T-helper 2 cell treated with Interferon-gamma antibody and Interleukin-4, amounts not matched to agents 5 μg/mL and 100 μg/mL, for 36 hours (primary cell): ENCODE data around the gene CDK19.
A peak's percentile ranks its signal among the peaks of the same experiment; 100 is the strongest.
"Not testable (repeated sequence)": the region's sequence is repeated elsewhere in the genome, so short reads cannot be mapped to it uniquely, and the experiment has no call there.

Experiments used
- DNase-seq: peaks from one replicate; pipeline ENCODE4 v3.0.0; 2021; ENCODE audit warnings: low spot score
- H3K27ac Mint-ChIP-seq: one replicate; pipeline ENCODE4 v1.8.0; 2021; ENCODE audit warnings: mild to moderate bottlenecking, mixed read lengths
- H3K27me3 Mint-ChIP-seq: one replicate; pipeline ENCODE4 v1.8.0; 2021; ENCODE audit warnings: low read depth, mixed read lengths
- H3K36me3 Mint-ChIP-seq: one replicate; pipeline ENCODE4 v1.8.0; 2021; ENCODE audit warnings: low read depth, mixed read lengths
- H3K4me1 Mint-ChIP-seq: one replicate; pipeline ENCODE4 v1.8.0; 2021; ENCODE audit warnings: low read depth, mixed read lengths
- H3K4me3 Mint-ChIP-seq: one replicate; pipeline ENCODE4 v1.8.0; 2022; ENCODE audit warnings: mild to moderate bottlenecking, moderate library complexity, mixed read lengths
- H3K9me3 Mint-ChIP-seq: one replicate; pipeline ENCODE4 v1.8.0; 2021; ENCODE audit warnings: mixed read lengths

CDK19 gene

GRCh38 chr6:110617057-110617456 is 198.2 kb downstream of the CDK19 start:
- Mint-ChIP-seq H3K4me1 (peaks cover 12% of the 10 kb centered on the region), H3K36me3 (peaks cover 37% of the 10 kb centered on the region), H3K4me3 (no peak overlapping the region), H3K9me3 (no peaks in the 10 kb centered on the region), H3K27me3 (no peaks in the 10 kb centered on the region), H3K27ac (no peak overlapping the region)
- DNase-seq, result no peak

GRCh38 chr6:110615722-110616121 is 199.5 kb downstream of the CDK19 start:
- Mint-ChIP-seq H3K36me3 (peaks cover 37% of the 10 kb centered on the region), H3K9me3 (no peaks in the 10 kb centered on the region), H3K4me3 (no peak overlapping the region), H3K4me1 (peaks cover 12% of the 10 kb centered on the region), H3K27ac (no peak overlapping the region), H3K27me3 (no peaks in the 10 kb centered on the region)
- no peak for DNase-seq

- Mint-ChIP-seq H3K4me1 (peaks cover 11% of the 10 kb centered on the region), H3K4me3 (no peak overlapping the region), H3K9me3 (no peaks in the 10 kb centered on the region), H3K27me3 (no peaks in the 10 kb centered on the region), H3K27ac (no peak overlapping the region), H3K36me3 (peaks cover 36% of the 10 kb centered on the region)
- DNase-seq, result no peak
Observed at GRCh38 chr6:110614586-110614985, 200.7 kb downstream of the CDK19 start.

- H3K4me3 Mint-ChIP-seq, result no peak overlapping the region
- no peak overlapping the region for H3K27ac Mint-ChIP-seq
- peaks cover 8% of the 10 kb centered on the region for H3K4me1 Mint-ChIP-seq
- no peaks in the 10 kb centered on the region for H3K27me3 Mint-ChIP-seq
- no peaks in the 10 kb centered on the region for H3K9me3 Mint-ChIP-seq
- peaks cover 37% of the 10 kb centered on the region for H3K36me3 Mint-ChIP-seq
- no peak for DNase-seq
Observed at GRCh38 chr6:110614106-110614505, 201.2 kb downstream of the CDK19 start.

- no peak overlapping the region for H3K4me3 Mint-ChIP-seq
- no peaks in the 10 kb centered on the region for H3K27me3 Mint-ChIP-seq
- H3K36me3 Mint-ChIP-seq, result peaks cover 33% of the 10 kb centered on the region
- no peak for DNase-seq
- no peak overlapping the region for H3K27ac Mint-ChIP-seq
- peaks cover 8% of the 10 kb centered on the region for H3K4me1 Mint-ChIP-seq
- no peaks in the 10 kb centered on the region for H3K9me3 Mint-ChIP-seq
Observed at GRCh38 chr6:110613356-110613755, 201.9 kb downstream of the CDK19 start.

GRCh38 chr6:110612298-110612697 is 203.0 kb downstream of the CDK19 start:
- H3K4me3 Mint-ChIP-seq, result no peak overlapping the region
- no peaks in the 10 kb centered on the region for H3K9me3 Mint-ChIP-seq
- H3K4me1 Mint-ChIP-seq, result peaks cover 6% of the 10 kb centered on the region
- peaks cover 28% of the 10 kb centered on the region for H3K36me3 Mint-ChIP-seq
- DNase-seq, result no peak
- H3K27me3 Mint-ChIP-seq, result no peaks in the 10 kb centered on the region
- H3K27ac Mint-ChIP-seq, result no peak overlapping the region

- Mint-ChIP-seq H3K9me3 (no peaks in the 10 kb centered on the region), H3K4me3 (no peak overlapping the region), H3K27me3 (no peaks in the 10 kb centered on the region), H3K4me1 (no peaks in the 10 kb centered on the region), H3K27ac (no peak overlapping the region), H3K36me3 (peaks cover 16% of the 10 kb centered on the region)
- DNase-seq, result no peak
Observed at GRCh38 chr6:110609101-110609500, 206.2 kb downstream of the CDK19 start.

- Mint-ChIP-seq H3K4me3 (no peak overlapping the region), H3K9me3 (no peaks in the 10 kb centered on the region), H3K4me1 (no peaks in the 10 kb centered on the region), H3K27ac (no peak overlapping the region), H3K36me3 (peaks cover 13% of the 10 kb centered on the region), H3K27me3 (no peaks in the 10 kb centered on the region)
- no peak for DNase-seq
Observed at GRCh38 chr6:110608151-110608550, 207.1 kb downstream of the CDK19 start.

GRCh38 chr6:110606151-110606550 is 209.1 kb downstream of the CDK19 start:
- Mint-ChIP-seq H3K27me3 (no peaks in the 10 kb centered on the region), H3K9me3 (no peaks in the 10 kb centered on the region), H3K27ac (no peak overlapping the region), H3K4me1 (no peaks in the 10 kb centered on the region), H3K36me3 (peaks cover 7% of the 10 kb centered on the region), H3K4me3 (no peak overlapping the region)
- DNase-seq, result no peak

- not testable (repeated sequence) for H3K27me3 Mint-ChIP-seq, H3K4me3 Mint-ChIP-seq, H3K36me3 Mint-ChIP-seq
Observed at GRCh38 chr6:110600640-110601039, 214.6 kb downstream of the CDK19 start.

GRCh38 chr6:110597761-110598160 is 217.5 kb downstream of the CDK19 start:
- Mint-ChIP-seq H3K4me1 (peaks cover 7% of the 10 kb centered on the region), H3K36me3 (peaks cover 15% of the 10 kb centered on the region), H3K27me3 (no peaks in the 10 kb centered on the region), H3K27ac (no peak overlapping the region), H3K9me3 (peaks cover 13% of the 10 kb centered on the region), H3K4me3 (no peak overlapping the region)
- DNase-seq, result no peak

More at GRCh38 chr6:110600640-110601039, 214.6 kb downstream of the CDK19 start:
- not testable (repeated sequence) for DNase-seq, H3K4me1 Mint-ChIP-seq, H3K27ac Mint-ChIP-seq, H3K9me3 Mint-ChIP-seq

- Mint-ChIP-seq H3K36me3 (peaks cover 15% of the 10 kb centered on the region), H3K9me3 (peaks cover 13% of the 10 kb centered on the region)
Observed at GRCh38 chr6:110596354-110596753, 218.9 kb downstream of the CDK19 start.

GRCh38 chr6:110595112-110595511 is 220.2 kb downstream of the CDK19 start:
- Mint-ChIP-seq H3K4me3 (no peak overlapping the region), H3K27me3 (no peaks in the 10 kb centered on the region), H3K9me3 (peaks cover 13% of the 10 kb centered on the region), H3K4me1 (peaks cover 32% of the 10 kb centered on the region), H3K36me3 (peaks cover 11% of the 10 kb centered on the region), H3K27ac (no peak overlapping the region)
- DNase-seq, result no peak

More at GRCh38 chr6:110596354-110596753, 218.9 kb downstream of the CDK19 start:
- peaks cover 20% of the 10 kb centered on the region for H3K4me1 Mint-ChIP-seq
- no peak overlapping the region for H3K27ac Mint-ChIP-seq
- DNase-seq, result no peak
- no peak overlapping the region for H3K4me3 Mint-ChIP-seq
- H3K27me3 Mint-ChIP-seq, result no peaks in the 10 kb centered on the region

- DNase-seq, result no peak
- Mint-ChIP-seq H3K9me3 (peaks cover 13% of the 10 kb centered on the region), H3K27me3 (no peaks in the 10 kb centered on the region), H3K36me3 (peaks cover 6% of the 10 kb centered on the region), H3K4me3 (no peak overlapping the region), H3K27ac (no peak overlapping the region), H3K4me1 (peaks cover 35% of the 10 kb centered on the region)
Observed at GRCh38 chr6:110593637-110594036, 221.6 kb downstream of the CDK19 start.

GRCh38 chr6:110592765-110593164 is 222.5 kb downstream of the CDK19 start:
- no peak for DNase-seq
- Mint-ChIP-seq H3K36me3 (peaks cover 6% of the 10 kb centered on the region), H3K27me3 (no peaks in the 10 kb centered on the region), H3K4me3 (peak overlapping the region; percentile 6), H3K4me1 (peaks cover 35% of the 10 kb centered on the region), H3K27ac (peak overlapping the region; percentile 11), H3K9me3 (peaks cover 13% of the 10 kb centered on the region)
